ENCODE measurements around the gene TP63.
A peak's percentile ranks its signal among the peaks of the same experiment; 100 is the strongest.

TP63 gene

GRCh38 chr3:189896533-189896932 lies 265.3 kb downstream of the TP63 start:
- no peak for DNase-seq

DNA sequence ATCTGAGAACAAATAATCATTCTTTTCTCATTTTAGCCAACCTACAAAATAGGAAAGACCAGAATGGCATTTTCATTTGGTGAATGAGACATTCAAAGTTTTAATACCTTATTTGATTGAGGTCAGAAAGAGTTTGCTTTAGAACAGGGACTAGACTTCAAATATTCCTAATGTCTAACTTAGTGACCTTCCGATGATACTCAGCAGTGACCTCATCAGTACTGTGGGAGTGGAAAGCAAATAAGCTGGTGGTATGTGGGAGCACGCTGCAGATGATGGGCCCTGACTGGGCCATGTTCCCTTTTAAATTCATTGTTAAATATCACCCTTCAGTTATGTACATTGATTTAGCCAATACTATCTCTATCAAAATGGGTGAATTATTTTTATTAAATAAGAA lies 266.2 kb downstream of the TP63 start:
- DNase-seq: no peak

GRCh38 chr3:189898559-189899153 lies 267.5 kb downstream of the TP63 start:
- no peak for DNase-seq

GRCh38 chr3:189899186-189899585 lies 268.0 kb downstream of the TP63 start:
- DNase-seq: no peak

- DNase-seq: no peak
Observed at GRCh38 chr3:189900578-189900977, 269.4 kb downstream of the TP63 start.

DNA sequence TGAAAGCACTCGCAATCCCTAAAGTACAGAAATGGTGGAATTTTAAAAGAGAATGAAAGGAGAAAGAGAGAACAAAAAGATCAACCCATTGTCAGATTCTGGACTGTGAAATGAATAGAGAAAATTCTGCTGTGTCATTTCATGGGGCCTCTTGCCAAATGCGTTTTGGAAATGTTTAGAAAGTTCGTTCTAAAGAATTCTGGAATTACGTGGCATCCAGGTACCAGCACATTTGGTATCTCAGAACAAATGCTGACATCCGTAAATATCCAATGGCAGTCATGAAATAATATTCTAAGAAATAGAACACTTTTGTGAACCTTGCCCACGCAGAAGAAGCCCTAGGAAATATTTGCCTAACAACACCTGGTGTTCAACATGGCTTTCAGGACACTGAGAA lies 270.3 kb downstream of the TP63 start:
- DNase-seq: no peak

- no peak for DNase-seq
Observed at GRCh38 chr3:189902230-189903186, 271.3 kb downstream of the TP63 start.

GRCh38 chr3:189903562-189904250 lies 272.5 kb downstream of the TP63 start:
- no peak for DNase-seq

DNA sequence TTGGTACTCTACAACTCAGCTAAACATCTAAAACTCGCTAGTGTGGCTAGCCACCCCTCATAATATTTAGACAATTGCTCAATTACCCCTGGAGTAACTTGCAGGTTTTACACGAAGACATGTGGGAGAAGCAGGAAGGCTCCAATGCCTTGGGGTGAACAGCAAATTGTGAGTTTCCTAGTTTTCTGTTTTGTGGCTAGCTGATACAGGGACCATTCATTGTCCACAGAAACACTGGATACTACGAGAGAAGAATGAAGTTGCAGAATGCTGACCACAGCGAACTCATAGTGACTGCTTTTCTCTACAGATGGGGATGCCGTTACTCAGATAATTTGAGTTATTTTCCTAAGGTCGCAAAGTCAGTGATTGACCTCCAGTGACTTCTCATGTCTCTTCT lies 276.6 kb downstream of the TP63 start:
- no peak for DNase-seq

DNA sequence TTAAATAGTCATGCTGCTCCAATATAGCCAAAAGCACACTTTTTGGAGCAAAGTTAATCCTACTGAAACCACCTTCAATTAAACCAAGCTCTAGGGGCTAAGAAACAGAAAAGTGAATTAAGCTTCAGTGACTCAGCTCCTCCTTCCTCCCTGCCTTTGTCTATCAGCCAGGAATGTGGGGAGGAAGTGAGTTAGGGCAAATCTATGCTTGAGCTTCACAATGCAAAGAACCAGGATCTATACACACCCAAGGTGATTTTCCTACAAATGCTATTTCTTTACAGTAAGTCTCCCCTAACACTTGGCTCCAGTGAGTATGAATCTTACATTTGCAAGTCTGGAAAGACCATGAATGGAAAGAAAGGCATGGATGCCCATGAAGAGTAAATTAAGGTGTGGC lies 277.5 kb downstream of the TP63 start:
- DNase-seq: no peak

DNA sequence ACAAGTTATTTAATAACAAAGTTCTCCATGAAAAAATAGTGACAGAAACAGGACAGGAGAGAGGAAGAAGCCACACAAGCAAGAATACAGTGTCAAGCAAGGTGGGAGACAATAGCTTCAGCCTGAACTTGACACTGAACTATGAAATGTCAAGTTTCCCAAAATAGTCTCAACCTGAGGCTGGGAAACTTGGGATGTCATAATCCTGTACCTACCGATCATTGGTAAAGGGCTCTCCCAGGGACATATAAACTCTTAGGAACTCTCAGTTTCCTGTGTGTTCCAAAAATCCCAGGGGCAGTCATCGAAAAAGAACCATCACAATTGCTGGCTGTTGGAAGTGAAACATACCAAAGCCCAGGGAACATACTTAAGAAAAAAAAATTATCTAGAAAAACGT lies 277.9 kb downstream of the TP63 start:
- no peak for DNase-seq

- no peak for DNase-seq
Observed at GRCh38 chr3:189909573-189909972, 278.4 kb downstream of the TP63 start.

GRCh38 chr3:189911001-189911400 lies 279.8 kb downstream of the TP63 start:
- DNase-seq: no peak

GRCh38 chr3:189914799-189915198 lies 283.6 kb downstream of the TP63 start:
- no peak for DNase-seq

DNA sequence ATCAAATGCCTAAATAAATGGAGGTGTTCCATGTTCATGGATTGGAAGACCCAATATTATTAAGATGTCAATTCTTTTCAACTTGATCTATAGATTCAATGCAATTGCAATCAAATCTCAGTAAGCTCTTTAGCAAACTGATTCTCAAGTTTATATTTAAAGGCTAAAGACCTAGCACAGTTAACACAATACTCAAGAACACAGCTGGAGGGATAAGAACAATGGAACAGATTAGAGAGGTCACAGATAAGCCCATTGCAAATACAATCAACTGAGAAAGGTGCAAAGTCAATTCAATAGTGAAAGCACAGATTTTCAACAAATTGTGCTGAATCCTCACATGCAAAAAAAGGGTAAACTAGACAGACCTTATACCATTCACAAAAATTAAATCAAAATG lies 290.6 kb downstream of the TP63 start:
- DNase-seq: no peak

GRCh38 chr3:189927975-189928895 lies 297.0 kb downstream of the TP63 start:
- no peak for DNase-seq

- DNase-seq: peak; percentile 48
Observed at GRCh38 chr3:189936201-189936945, 305.2 kb downstream of the TP63 start.

- DNase-seq: no peak
Observed at GRCh38 chr3:189937302-189938127, 306.3 kb downstream of the TP63 start.

DNA sequence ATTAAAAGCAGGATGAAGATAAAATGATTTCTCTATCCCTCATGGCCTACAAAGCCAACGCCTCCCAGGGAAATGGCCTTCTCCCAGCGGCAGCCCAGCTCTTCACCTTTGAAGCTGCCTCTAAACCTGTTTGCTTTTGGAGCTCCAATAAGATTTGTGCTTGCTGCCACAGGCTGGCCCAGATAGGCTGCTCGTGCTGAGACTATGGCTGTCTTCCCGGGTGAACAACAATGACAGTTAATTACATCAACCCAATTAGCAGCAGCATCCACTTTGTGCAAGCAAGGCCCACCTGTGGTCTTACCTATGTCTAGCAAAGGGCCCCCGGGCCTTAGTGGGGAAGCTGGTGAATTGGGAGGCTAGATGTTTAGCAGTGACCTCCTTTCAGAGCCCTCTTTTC lies 309.9 kb downstream of the TP63 start:
- no peak for DNase-seq

DNA sequence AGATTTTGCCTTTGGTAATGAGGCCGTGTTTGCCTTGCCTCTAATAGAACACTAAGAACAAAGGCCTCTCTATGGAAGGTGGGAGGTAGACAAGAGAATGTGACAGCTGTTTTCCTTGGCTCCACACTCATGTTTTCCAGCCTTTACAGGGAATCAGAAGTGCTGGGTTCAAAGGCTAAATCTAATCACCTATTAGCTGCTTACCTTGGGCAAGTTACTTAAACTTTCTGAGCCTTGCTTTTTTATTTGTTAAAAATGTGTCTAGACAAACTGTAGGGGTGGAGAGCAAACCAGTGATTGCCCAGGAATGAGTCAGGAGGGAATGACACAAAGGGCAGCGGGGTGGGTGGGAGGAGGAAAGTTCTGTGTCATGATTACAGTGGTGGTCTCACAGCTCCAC lies 310.5 kb downstream of the TP63 start:
- no peak for DNase-seq

DNA sequence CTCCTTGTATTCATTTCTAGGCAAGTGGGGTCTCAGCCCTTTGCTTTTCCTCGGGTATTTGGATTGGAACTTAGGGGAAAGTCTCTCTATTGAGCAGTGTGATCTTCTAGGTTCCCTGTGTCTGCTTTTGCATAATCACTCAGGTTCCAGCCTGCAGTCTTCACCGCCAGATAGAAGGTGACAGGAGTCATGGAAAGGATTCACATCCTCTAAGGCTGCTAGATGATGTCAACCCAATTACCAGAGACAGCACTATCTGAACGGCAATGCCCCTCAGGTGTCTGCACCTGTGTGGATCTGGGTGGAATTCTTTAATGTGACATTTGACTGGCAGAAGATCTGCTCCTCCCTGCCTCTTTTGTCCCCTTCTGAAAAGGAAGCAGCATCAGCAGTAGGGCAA lies 311.8 kb downstream of the TP63 start:
- DNase-seq: no peak

Measured in NCI-H2171 (cell line).